ENCODE results near the gene SORCS1.

Gene SORCS1

DNA sequence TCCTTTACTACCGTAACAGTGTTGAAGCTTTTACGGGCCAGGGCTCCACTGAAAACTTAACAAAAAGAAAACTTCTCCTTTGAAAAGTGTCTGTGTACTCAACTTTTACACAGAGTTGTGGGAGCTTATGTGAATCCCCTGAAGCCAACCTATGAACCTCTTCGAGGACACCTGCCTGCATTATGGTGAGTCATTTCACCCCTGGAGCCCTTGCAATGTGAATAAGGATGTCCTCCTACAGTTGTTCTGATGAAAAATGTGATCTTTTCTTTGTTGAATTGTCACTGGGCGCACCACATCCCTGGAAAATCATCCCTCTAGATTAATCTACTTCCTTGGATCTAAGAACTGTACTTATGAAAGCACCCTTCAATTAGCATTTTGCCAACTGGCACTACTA is 93.2 kb downstream of the SORCS1 start:
- TF ChIP-seq, protein P1, sequence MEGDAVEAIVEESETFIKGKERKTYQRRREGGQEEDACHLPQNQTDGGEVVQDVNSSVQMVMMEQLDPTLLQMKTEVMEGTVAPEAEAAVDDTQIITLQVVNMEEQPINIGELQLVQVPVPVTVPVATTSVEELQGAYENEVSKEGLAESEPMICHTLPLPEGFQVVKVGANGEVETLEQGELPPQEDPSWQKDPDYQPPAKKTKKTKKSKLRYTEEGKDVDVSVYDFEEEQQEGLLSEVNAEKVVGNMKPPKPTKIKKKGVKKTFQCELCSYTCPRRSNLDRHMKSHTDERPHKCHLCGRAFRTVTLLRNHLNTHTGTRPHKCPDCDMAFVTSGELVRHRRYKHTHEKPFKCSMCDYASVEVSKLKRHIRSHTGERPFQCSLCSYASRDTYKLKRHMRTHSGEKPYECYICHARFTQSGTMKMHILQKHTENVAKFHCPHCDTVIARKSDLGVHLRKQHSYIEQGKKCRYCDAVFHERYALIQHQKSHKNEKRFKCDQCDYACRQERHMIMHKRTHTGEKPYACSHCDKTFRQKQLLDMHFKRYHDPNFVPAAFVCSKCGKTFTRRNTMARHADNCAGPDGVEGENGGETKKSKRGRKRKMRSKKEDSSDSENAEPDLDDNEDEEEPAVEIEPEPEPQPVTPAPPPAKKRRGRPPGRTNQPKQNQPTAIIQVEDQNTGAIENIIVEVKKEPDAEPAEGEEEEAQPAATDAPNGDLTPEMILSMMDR (IDR thresholded peaks at IDR 0.05; ENCODE audit: low read depth, low read length), result no peak
- no peak overlapping the region for H3K4me3 ChIP-seq (ENCODE audit: low read depth, low read length)

DNA sequence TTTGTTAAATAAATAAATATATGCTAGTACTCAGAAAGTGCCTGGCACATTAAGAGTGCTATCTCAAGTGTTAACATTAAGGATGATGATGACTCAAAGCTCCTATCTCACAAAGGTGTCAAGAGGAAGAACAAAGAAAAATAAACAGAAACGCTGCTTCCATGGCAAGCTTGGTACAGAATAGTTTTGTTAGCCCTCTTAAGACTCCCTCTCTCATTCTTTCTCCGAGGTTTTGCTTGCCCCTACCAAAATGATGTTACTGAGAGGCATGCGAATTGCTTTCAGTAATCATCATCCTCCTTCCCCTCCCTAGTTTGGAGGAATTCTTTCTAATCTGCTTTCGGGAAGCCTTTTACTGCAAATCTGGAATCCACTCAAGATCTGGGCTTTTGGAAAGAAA is 96.7 kb downstream of the SORCS1 start:
- TF ChIP-seq, protein P1 (IDR thresholded peaks at IDR 0.05; ENCODE audit: low read depth, low read length), result no peak
- no peak overlapping the region for H3K4me3 ChIP-seq (ENCODE audit: low read depth, low read length)

- TF ChIP-seq, protein P1 (IDR thresholded peaks at IDR 0.05; ENCODE audit: low read depth, low read length), result no peak
- H3K4me3 ChIP-seq (ENCODE audit: low read depth, low read length), result no peak overlapping the region
Observed at GRCh38 chr10:107064075-107064474, 100.4 kb downstream of the SORCS1 start.

DNA sequence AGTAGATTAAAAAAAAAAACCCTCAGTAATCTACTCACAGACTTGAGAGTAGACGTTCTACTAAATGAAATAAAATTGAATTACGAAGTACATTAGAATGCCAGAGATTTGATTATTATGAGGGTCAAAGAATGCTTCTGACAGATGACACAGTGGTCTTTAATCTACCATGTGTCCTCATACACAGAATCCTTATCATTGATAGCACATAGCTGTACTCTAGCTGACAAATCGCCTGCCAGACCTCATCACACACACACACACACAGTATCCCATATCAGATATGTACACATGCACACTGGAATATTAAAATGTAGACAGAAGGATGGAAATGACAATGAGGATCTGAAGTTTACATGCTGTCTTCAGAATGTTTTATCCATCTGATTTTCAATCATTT is 104.6 kb downstream of the SORCS1 start:
- TF ChIP-seq, protein P1 (IDR thresholded peaks at IDR 0.05; ENCODE audit: low read depth, low read length), result no peak
- H3K4me3 ChIP-seq (ENCODE audit: low read depth, low read length), result no peak overlapping the region

GRCh38 chr10:107059068-107059804 is 105.3 kb downstream of the SORCS1 start:
- TF ChIP-seq, protein P1 (IDR thresholded peaks at IDR 0.05; ENCODE audit: low read depth, low read length), result no peak
- H3K4me3 ChIP-seq (ENCODE audit: low read depth, low read length), result no peak overlapping the region

DNA sequence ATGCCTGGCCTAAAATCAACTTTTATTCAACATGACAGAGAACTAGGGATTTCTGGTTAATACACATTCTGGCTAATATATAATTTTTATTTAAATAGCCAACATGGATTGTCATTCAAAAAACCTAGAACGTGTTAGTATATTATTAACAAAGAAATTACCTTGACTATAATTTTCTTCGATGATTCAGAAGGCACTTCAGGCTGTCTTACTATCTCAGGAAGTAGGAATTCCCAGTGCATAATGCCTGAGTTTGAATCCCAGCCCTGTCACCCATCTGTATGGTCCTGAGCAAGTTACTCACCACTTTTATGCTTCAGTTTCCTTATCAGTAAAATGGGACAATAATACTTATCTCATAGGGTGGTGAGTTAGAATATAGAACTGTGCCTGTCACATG is 106.2 kb downstream of the SORCS1 start:
- TF ChIP-seq, protein P1 (IDR thresholded peaks at IDR 0.05; ENCODE audit: low read depth, low read length), result no peak
- H3K4me3 ChIP-seq (ENCODE audit: low read depth, low read length), result no peak overlapping the region

GRCh38 chr10:107056182-107056581 is 108.3 kb downstream of the SORCS1 start:
- TF ChIP-seq, protein P1 (IDR thresholded peaks at IDR 0.05; ENCODE audit: low read depth, low read length), result no peak

More at GRCh38 chr10:107056182-107056581, 108.3 kb downstream of the SORCS1 start:
- no peak overlapping the region for H3K4me3 ChIP-seq (ENCODE audit: low read depth, low read length)

Measured in WI38 (cell line).